GM12875 (cell line): ENCODE results near the gene IL13RA1.
"Not testable (repeated sequence)": the region's sequence is repeated elsewhere in the genome, so short reads cannot be mapped to it uniquely, and the experiment has no call there.

Experiments used
- H3K4me3 ChIP-seq: one replicate; pipeline ENCODE4 v1.5.1; 2011; ENCODE audit warnings: low read depth, low read length, control low read depth
- TF ChIP-seq, protein P1 (sequence below): IDR thresholded peaks from 2 replicates; pipeline ENCODE4 v1.5.1; 2011; ENCODE audit warnings: low read depth, mild to moderate bottlenecking, control low read depth, inconsistent platforms, low read length, moderate library complexity, borderline replicate concordance; ENCODE audit not compliant: insufficient read depth

The IL13RA1 gene

DNA sequence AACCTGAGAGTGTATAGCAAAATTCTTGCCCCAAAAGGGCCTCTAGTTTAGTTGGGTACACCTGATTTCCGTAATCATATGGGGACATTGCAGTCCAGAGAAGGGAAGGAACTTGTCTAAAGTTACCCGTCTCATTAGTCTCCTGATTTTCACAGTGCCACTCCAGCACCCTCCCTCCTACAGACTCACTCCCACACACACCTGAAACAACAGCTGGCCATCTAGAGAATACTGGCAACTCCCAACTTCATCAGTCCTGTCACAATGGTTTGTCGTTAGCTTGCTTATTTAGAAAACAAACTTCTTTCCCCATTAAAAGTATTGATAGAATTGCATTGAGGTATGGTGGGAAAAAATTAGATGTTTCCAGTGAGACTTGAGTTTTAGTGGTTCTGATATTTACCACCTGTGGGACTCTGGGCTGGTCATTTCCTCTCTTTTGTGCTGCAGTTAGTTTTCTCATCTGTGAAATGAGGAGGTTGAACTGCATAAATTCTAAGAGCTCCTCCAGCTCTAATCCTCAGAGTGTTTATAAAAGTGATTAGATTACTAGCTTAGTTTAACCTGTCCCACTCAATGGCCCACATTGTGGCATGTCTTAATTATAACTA lies 1.7 kb downstream of the IL13RA1 start:
- TF ChIP-seq, protein P1, sequence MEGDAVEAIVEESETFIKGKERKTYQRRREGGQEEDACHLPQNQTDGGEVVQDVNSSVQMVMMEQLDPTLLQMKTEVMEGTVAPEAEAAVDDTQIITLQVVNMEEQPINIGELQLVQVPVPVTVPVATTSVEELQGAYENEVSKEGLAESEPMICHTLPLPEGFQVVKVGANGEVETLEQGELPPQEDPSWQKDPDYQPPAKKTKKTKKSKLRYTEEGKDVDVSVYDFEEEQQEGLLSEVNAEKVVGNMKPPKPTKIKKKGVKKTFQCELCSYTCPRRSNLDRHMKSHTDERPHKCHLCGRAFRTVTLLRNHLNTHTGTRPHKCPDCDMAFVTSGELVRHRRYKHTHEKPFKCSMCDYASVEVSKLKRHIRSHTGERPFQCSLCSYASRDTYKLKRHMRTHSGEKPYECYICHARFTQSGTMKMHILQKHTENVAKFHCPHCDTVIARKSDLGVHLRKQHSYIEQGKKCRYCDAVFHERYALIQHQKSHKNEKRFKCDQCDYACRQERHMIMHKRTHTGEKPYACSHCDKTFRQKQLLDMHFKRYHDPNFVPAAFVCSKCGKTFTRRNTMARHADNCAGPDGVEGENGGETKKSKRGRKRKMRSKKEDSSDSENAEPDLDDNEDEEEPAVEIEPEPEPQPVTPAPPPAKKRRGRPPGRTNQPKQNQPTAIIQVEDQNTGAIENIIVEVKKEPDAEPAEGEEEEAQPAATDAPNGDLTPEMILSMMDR, result no peak
- no peak overlapping the region for H3K4me3 ChIP-seq

- no peak overlapping the region for H3K4me3 ChIP-seq
- TF ChIP-seq, protein P1, result no peak
Measured at GRCh38 chrX:118730500-118731247, 3.3 kb downstream of the IL13RA1 start.

DNA sequence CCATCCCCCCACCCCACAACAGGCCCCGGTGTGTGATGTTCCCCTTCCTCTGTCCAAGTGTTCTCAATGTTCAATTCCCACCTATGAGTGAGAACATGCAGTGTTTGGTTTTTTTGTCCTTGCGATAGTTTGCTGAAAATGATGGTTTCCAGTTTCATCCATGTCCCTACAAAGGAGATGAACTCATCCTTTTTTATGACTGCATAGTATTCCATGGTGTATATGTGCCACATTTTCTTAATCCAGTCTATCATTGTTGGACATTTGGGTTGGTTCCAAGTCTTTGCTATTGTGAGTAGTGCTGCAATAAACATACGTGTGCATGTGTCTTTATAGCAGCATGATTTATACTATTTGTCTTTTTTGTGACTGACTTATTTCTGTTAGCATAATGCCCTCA lies 5.1 kb downstream of the IL13RA1 start:
- H3K4me3 ChIP-seq, result not testable (repeated sequence)

DNA sequence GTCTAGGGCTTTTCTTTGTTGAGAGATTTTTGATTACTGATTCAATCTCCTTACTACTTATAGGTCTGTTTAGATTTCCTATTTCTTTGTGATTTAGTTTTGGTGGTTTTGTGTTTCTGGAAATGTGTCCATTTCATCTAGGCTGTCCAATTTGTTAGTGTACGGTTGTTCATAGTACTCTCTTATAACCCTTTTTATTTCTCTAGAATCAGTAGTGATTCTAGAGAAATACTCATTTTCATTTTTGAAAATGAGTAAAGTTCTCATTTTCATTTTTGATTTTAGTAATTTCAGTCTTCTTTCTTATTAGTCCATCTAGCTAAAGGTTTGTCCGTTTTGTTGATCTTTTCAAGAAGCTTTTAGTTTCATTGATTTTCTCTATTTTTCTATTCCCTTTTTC lies 7.5 kb downstream of the IL13RA1 start:
- TF ChIP-seq, protein P1, result no peak
- H3K4me3 ChIP-seq, result no peak overlapping the region

GRCh38 chrX:118736394-118737010 lies 9.1 kb downstream of the IL13RA1 start:
- TF ChIP-seq, protein P1, result no peak
- H3K4me3 ChIP-seq, result no peak overlapping the region

- TF ChIP-seq, protein P1, result no peak
- H3K4me3 ChIP-seq, result no peak overlapping the region
Measured at GRCh38 chrX:118739577-118739976, 12.2 kb downstream of the IL13RA1 start.

GRCh38 chrX:118740276-118740889 lies 13.0 kb downstream of the IL13RA1 start:
- TF ChIP-seq, protein P1, result no peak
- H3K4me3 ChIP-seq, result no peak overlapping the region
